Measurements from ENCODE around the gene SAPCD2. TPM values are rescaled to one million over a fixed set of nuclear protein-coding genes. Genes with fewer than 3 reads are reported as not detected.

SAPCD2 gene
- total and polyA plus RNA-seq, 9 of the 15 experiments (the other 6 are each of a cell fraction or from before 2014, with no cell fraction given), result 3.4 to 91.8 (median 18.8) TPM

DNA sequence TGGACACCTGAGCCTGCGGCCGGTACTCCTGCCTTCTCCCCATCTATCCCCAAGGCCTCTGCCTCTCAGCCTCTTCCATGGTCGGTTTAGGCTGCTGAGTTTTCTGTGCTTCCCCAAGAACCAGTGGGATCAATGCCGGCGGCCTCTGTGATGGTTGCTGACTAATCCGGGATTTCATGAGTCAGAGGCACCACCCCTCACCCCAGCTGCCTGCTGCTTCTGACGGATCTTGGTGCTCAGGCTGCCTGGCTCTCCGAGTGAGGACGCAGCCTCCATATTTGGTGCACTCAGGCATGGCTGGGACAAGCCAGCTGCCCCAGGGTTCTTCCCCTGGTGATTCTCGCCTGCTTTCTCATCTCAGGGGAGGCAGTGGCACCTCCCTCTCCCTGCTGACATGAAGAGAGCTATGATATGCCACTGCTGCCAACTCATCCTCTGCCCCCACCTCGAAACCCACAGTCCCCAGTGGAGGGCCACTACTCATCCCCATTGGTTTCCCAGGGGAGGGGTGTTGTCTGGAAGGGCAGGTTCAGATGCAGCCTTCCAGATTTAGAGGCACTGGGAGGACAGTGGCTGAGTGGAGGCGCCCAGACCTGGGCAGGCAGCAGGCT lies 13.1 kb upstream of the SAPCD2 start (continued):
- TF ChIP-seq ZNF592 (IDR thresholded peaks at IDR 0.05), result peak; percentile 71
- 0 out of 2 replicates have a peak, but pooled peaks have one; percentile 36 for TF ChIP-seq CUX1 (CRISPR knock-in tag; IDR thresholded peaks at IDR 0.05)
- TF ChIP-seq ZBTB7A (IDR thresholded peaks at IDR 0.05; ENCODE audit: borderline replicate concordance, control insufficient read depth, low read depth, low read length), result no peak
- no peak for TF ChIP-seq CHCHD3 (CRISPR knock-in tag; IDR thresholded peaks at IDR 0.05)
- TF ChIP-seq JUN (IDR thresholded peaks at IDR 0.05; ENCODE audit: borderline replicate concordance, low read depth, low read length), result peak; percentile 62; the same call in 1 of the 2 replicates
- no peak for TF ChIP-seq JUN (CRISPR knock-in tag; IDR thresholded peaks at IDR 0.05; ENCODE audit: borderline replicate concordance)
- TF ChIP-seq NCOR1 (IDR thresholded peaks at IDR 0.05), result no peak
- no peak for TF ChIP-seq ZNF121 (CRISPR knock-in tag; conservative IDR thresholded peaks at IDR 0.05)
- TF ChIP-seq ZNF134 (CRISPR knock-in tag; conservative IDR thresholded peaks at IDR 0.05), result peak; percentile 77

Data from K562 (cell line).